ENCODE measurements around the gene MAGEA2B.
"Not testable (repeated sequence)": the region's sequence is repeated elsewhere in the genome, so short reads cannot be mapped to it uniquely, and the experiment has no call there.

DNA sequence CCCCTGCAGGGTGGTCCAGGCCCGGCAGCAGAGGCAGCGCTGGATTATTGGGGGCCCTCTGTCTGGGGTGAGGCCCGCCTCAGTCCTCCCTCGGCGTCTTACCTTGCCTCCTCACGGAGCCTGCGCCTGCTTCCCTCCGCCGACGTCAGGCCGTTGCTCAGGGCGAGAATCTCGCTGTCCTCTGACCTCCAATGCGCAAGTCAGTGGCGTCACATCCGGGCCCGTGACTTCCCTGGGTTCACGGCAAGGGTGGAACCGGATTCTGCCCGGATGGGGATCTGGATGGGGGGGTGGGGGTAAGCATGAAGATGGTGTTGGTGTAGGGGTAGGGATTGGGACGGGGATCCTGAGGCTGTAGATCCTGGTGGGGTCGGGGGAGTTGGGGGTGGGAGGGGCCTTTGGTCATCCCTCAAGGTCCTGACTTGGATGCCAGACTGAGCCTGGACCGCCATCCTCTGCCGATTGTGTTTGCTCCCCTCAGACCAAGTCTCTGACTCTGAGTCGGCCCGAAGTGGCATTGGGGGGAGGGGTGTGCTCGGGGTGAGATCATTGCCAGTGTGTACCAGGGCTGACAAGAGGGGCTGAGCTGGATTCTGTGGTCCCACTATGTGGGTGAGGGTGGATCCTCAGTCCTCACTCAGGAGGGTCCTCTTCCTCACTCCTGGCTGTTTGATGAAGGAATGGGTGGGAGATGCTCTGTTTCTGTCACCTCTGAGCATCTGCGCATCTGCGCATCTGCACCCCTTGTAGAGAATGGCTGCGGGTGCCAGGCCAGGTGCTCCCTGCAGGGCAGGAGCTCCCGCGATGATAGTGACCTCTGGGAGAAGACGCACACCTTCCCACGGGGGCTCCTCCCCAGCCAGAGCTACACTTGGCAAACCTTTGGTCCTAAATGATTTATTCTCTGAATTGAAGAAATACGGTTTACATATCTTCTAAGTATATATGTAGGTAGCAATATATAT is 39.5 kb downstream of the MAGEA2B start, which contains the start of gene MAGEA2:
- TF ChIP-seq, protein P1, sequence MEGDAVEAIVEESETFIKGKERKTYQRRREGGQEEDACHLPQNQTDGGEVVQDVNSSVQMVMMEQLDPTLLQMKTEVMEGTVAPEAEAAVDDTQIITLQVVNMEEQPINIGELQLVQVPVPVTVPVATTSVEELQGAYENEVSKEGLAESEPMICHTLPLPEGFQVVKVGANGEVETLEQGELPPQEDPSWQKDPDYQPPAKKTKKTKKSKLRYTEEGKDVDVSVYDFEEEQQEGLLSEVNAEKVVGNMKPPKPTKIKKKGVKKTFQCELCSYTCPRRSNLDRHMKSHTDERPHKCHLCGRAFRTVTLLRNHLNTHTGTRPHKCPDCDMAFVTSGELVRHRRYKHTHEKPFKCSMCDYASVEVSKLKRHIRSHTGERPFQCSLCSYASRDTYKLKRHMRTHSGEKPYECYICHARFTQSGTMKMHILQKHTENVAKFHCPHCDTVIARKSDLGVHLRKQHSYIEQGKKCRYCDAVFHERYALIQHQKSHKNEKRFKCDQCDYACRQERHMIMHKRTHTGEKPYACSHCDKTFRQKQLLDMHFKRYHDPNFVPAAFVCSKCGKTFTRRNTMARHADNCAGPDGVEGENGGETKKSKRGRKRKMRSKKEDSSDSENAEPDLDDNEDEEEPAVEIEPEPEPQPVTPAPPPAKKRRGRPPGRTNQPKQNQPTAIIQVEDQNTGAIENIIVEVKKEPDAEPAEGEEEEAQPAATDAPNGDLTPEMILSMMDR (IDR thresholded peaks at IDR 0.05 in 2 of 3, conservative IDR thresholded peaks at IDR 0.05 in 1 of 3; ENCODE audit: insufficient read depth in 2 of 3, low read depth in 1 of 3, low read length in 3 of 3), result not testable (repeated sequence)
- TF ChIP-seq CHD1 (IDR thresholded peaks at IDR 0.05; ENCODE audit: low read length); SETDB1 (IDR thresholded peaks at IDR 0.05; ENCODE audit: low read length); ZNF717 (CRISPR knock-in tag; IDR thresholded peaks at IDR 0.05); TCF7 (IDR thresholded peaks at IDR 0.05; ENCODE audit: borderline replicate concordance); MIER1 (IDR thresholded peaks at IDR 0.05; ENCODE audit: low read depth); HNRNPUL1 (IDR thresholded peaks at IDR 0.05; ENCODE audit: low read length); RBM39 (optimal IDR thresholded peaks at IDR 0.05; ENCODE audit: low read depth, low read length); PHF8 (IDR thresholded peaks at IDR 0.05; ENCODE audit: borderline replicate concordance, low read length); SIRT6 (IDR thresholded peaks at IDR 0.05; ENCODE audit: low read depth, low read length): not testable (repeated sequence)
- TF ChIP-seq, protein P2, sequence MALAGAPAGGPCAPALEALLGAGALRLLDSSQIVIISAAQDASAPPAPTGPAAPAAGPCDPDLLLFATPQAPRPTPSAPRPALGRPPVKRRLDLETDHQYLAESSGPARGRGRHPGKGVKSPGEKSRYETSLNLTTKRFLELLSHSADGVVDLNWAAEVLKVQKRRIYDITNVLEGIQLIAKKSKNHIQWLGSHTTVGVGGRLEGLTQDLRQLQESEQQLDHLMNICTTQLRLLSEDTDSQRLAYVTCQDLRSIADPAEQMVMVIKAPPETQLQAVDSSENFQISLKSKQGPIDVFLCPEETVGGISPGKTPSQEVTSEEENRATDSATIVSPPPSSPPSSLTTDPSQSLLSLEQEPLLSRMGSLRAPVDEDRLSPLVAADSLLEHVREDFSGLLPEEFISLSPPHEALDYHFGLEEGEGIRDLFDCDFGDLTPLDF (CRISPR knock-in tag; IDR thresholded peaks at IDR 0.05), result not testable (repeated sequence)
- TF ChIP-seq, protein P3, sequence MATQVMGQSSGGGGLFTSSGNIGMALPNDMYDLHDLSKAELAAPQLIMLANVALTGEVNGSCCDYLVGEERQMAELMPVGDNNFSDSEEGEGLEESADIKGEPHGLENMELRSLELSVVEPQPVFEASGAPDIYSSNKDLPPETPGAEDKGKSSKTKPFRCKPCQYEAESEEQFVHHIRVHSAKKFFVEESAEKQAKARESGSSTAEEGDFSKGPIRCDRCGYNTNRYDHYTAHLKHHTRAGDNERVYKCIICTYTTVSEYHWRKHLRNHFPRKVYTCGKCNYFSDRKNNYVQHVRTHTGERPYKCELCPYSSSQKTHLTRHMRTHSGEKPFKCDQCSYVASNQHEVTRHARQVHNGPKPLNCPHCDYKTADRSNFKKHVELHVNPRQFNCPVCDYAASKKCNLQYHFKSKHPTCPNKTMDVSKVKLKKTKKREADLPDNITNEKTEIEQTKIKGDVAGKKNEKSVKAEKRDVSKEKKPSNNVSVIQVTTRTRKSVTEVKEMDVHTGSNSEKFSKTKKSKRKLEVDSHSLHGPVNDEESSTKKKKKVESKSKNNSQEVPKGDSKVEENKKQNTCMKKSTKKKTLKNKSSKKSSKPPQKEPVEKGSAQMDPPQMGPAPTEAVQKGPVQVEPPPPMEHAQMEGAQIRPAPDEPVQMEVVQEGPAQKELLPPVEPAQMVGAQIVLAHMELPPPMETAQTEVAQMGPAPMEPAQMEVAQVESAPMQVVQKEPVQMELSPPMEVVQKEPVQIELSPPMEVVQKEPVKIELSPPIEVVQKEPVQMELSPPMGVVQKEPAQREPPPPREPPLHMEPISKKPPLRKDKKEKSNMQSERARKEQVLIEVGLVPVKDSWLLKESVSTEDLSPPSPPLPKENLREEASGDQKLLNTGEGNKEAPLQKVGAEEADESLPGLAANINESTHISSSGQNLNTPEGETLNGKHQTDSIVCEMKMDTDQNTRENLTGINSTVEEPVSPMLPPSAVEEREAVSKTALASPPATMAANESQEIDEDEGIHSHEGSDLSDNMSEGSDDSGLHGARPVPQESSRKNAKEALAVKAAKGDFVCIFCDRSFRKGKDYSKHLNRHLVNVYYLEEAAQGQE (IDR thresholded peaks at IDR 0.05; ENCODE audit: borderline replicate concordance), result not testable (repeated sequence)
- TF ChIP-seq, protein P3 (CRISPR knock-in tag; IDR thresholded peaks at IDR 0.05; ENCODE audit: low read depth), result not testable (repeated sequence)

Measured in K562 (cell line).